H54 (cell line): ENCODE results near the gene MYL6.
"Not testable (repeated sequence)": the region's sequence is repeated elsewhere in the genome, so short reads cannot be mapped to it uniquely, and the experiment has no call there.

Experiments used
- DNase-seq: peaks from one replicate; pipeline ENCODE4 v3.0.0; 2011; ENCODE audit warnings: low spot score, mixed read lengths; ENCODE audit not compliant: insufficient read length
- FAIRE-seq: peaks from 3 replicates; lab custom pipeline; 2011; peaks lifted over from hg19 to GRCh38; lab: Jason Lieb, UNC
- POLR2A ChIP-seq: IDR thresholded peaks from 2 replicates; pipeline ENCODE4 v1.6.1; 2011; ENCODE audit warnings: low read depth, mild to moderate bottlenecking, low read length

Gene MYL6

DNA sequence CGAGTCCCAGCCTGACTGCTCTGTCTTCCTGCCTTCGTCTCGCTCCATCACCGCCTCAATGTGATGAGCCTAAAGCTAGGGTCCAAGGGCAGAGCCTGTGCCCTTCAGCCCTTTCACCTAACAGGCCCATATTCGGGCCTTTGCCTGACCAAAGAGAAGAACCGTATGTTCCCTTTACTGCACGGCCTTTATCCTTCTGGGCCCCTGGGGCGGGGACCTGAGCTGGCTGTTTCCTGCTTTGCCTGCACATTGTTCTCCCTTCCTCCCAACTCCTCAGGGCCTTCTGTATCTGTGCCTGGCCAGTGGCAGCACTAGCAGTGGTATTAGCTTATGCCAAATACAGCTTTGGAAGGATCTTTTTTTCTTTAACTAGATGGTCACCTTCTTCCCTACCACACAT is 14.3 kb upstream of the MYL6 start:
- no peak for FAIRE-seq
- DNase-seq, result no peak
- no peak for TF ChIP-seq POLR2A

DNA sequence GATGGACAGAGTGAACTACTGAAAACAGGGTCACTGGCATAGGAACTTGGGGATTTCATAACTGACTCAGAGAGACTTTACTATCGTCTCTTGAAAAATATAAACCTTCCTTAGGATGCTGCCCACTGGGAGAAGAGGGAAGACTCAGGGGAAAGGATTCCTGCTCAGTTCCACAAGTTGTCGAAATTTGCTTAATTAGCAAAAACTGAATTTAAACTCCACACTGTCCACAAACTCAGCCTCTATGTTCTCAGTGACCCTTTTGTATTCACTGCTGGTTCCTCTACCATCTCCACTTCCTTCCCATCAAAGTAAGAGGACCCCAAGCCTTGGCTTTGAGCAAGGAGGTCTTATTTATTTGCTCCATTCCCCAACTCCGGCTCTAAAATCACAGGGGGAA is 12.9 kb upstream of the MYL6 start:
- TF ChIP-seq POLR2A, result no peak
- FAIRE-seq (no peak), DNase-seq (no peak)

DNA sequence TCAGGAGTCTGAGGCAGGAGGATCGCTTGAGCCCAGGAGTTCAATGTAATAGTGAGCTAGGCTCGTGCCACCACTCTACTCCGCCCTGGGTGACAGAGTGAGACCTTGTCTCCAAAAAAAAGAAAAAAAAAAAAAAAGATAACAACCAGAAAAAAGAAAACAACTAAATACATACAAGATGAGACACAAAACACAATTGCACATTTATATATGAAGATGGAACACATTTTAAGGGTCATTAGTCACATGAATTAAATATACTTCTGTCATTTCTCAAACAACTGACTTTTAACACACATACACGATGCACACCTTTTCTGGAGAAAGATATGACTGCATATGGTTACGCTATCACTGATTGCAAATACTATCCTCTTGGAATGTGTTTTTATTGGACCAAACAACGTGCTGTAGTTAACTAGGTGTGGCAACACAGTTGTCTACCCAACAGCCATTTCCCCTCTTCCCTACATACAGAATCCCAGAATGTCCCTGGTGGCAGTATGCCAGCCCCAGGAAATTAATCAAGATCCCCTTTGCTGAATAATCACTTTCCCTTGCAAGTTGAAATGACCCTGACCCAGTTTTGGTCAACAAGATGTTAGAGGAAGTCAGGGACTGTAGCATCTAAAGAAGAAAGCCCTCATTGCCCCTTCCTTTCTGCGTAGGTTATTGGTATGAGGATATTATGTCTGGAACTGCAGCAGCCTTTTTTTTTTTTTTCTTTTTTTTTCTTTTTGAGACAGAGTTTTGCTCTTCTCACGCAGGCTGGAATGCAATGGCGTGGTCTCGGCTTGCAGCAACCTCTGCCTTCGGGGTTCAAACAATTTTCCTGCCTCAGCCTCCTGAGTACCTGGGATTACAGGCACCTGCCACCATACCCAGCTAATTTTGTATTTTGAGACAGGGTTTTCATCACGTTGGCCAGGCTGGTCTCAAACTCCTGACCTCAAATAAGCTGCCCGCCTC is 11.4 kb upstream of the MYL6 start:
- no peak for TF ChIP-seq POLR2A
- no peak for DNase-seq
- FAIRE-seq, result no peak

DNA sequence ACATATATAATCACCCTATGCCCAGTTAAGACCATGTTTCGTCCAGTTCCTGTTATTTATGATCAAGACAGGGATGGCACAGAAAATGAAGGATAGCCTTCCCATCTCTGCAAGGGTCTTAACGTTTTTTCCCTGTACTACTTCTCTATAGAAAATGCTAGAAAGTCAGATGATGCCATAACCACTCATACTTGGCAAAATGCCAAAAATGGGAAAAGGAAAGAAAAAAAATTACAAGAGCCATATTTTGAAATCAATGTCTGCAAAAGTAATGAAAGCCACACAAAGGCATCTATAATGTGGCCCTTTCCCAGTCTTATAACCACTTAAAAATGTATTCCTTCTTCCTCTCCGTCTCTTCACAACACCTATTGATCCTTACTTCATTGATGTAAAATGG is 7.6 kb upstream of the MYL6 start:
- FAIRE-seq, result no peak
- DNase-seq, result no peak
- no peak for TF ChIP-seq POLR2A

DNA sequence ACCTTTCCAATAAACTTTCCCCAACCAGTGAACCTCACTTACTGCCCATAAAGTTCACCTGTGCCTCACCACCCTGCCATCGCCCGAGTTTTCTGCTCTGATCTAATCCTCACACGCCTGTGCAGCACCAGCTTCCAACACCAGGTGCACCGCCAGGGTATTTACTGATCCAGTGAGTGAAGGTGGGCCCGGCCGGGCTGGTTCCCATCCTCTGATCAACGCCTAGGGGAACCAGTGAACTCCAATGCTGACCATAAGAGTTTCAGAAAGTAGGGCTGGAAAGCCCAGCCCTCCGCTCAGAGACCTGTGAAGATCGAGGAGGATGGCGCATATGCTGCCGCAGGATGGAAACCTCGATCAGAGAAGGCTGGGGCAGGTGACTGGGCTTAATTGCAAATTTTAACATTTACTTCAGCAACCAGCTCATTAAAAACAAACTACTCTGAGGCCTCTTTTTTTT is 6.5 kb upstream of the MYL6 start:
- DNase-seq, result no peak
- no peak for FAIRE-seq
- no peak for TF ChIP-seq POLR2A

DNA sequence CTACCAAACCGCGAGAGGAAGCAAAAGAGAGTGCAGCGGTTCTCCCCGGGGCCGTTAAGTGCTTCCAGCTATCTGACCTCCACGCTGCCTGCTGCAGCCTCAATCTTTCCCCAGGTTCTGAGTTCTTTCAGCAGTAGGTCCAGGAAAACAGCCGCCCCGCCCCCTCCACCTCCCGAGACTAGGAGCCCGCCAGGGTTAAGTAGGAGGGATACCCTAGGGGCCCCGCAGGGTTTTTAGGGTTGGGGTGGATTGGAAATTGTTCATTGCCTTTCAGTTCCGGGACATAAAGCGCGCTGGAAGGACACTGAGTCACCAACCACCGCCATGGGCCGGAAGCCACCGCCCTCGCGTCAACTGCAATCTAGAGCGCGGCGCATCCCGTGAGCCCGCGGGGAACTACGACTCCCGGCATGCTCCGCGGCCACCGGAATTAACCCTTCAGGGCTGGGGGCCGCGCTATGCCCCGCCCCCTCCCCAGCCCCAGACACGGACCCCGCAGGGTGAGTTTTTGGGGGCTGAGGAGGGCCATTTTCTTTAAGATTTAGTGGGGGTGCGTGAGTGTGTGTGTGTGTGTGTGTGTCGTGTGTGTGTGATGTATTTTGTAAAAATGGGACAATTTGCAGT is 5.9 kb upstream of the MYL6 start, which contains the start of gene MYL6B:
TSS of gene MYL6B (plus strand) at position 456 of the 624 bp plus-strand sequence. CDS start 1,332 bp downstream, outside the sequence.
- DNase-seq, result peak; percentile 77
- TF ChIP-seq POLR2A, result peak; percentile 57
- peak; percentile 61 for FAIRE-seq

DNA sequence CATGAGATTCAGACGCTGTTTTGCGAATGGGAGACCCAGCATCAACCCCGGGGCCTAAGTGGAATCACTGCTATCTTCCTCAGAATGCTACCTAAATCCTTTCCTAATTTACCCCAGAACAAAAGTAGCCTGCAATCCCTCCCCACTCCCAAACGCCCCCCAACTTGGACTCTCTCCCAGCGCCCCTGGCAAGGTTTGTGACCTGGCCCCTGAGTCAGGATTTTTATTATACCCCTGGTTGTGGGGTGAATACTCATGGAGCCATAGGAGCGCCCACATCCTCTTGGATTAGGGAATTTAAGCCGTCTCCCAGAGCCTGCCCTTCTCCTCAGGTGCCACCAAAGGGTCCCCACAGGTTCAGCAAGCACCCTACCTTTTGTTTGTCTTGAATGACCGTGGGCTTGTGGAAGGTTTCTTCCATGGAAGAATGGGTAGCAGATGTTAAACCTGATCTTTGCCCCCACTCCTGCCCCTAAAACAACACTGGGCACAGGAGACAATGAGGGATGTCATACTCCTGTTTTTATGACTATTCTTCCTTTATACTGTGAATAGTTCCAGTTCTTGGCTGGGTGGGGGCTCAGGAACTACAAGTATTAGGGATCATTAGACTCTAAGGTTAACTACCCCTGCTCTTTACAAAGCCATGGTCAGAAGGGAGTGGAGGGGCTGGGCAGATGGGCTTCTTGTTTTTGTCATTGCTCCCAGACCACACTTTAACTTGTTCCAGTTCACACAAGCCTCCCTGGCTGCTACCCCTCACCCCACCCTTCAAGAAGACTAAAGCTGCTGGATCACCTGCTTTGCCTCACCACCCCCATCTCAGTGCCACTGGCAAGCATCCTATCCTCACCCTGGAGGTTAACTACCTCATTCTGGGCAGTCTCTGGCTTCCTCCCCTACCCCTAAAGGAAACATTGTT is 5.1 kb upstream of the MYL6 start:
- DNase-seq, result no peak
- no peak for TF ChIP-seq POLR2A
- FAIRE-seq, result no peak

DNA sequence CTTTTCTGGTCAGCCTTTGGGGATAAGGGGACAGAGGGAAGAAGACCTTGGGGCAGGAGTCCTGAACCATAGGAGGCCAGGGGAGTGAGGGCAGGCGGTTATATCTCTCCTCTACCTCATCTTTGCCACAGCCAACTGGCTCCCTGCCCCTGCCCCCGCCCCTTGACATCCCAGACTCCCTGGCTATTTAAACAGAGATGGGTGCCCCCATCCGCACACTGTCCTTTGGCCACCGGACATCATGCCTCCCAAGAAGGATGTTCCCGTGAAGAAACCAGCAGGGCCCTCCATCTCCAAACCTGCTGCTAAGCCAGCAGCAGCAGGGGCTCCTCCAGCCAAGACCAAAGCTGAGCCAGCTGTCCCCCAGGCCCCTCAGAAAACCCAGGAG is 4.5 kb upstream of the MYL6 start:
- no peak for FAIRE-seq
- no peak for TF ChIP-seq POLR2A
- DNase-seq, result no peak

DNA sequence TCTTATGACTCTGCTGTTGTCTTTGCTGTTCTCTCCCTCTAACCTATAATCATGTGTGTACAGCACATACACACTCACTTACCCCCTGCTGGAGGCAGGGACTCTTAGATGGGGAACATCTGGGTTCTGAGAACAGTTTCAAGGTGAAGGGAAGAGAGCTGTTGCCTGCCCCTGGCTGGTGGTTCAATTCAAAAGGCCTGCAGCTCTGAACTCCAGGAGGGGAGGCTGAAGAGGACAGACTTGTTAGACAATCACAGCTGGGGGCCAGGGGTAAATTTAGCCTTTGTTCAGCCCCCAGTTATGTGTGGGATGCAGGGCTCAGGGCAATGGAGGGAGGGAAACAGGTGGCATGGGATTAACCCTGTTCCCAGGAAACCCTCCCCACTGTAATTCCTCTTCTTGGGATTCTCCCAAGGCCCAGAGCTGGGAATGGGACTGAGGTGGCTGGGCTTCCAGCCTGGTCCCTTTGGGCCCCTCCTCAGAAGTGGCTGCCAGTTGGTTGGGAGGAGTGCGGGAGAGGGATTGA is 3.9 kb upstream of the MYL6 start:
- FAIRE-seq (no peak), DNase-seq (no peak)
- no peak for TF ChIP-seq POLR2A

DNA sequence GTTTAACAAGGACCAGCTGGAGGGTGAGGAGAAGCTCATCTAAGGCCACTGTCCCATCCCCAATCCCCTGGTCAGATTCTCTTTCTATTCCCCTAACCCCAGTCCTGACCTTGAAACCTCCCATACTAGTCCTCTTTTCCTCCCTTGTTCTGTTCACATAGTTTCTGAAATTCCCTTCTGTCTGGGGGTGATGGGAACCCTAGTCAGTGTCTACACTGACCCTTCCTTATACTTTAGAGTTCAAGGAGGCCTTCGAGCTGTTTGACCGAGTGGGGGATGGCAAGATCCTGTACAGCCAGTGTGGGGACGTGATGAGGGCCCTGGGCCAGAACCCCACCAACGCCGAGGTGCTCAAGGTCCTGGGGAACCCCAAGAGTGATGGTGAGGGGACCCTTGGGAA is 3.3 kb upstream of the MYL6 start:
- FAIRE-seq (no peak), DNase-seq (no peak)
- TF ChIP-seq POLR2A, result no peak

DNA sequence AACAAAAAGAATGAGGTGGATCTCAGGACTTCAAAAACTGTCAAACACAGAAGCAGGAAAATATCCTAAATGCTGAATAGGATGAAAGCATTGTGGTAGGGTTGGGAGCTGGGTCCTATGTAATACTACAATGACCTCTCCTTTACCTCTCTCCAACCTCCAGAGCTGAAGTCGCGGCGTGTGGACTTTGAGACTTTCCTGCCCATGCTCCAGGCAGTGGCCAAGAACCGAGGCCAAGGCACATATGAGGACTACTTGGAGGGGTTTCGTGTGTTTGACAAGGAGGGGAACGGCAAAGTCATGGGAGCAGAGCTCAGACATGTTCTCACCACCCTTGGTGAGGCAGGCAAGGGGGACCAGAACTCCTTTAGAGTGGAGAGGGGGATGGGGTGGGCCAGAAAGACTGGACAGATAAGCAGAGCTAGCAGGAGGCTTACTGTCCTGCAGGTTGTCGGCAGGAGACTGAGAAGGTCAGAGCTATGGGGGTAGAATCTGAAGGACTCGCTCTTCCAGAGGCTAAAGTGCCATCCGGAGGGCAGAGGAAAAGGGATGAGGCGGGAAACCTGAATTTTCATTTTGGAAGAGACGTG is 2.8 kb upstream of the MYL6 start:
- FAIRE-seq, result no peak
- no peak for TF ChIP-seq POLR2A

DNA sequence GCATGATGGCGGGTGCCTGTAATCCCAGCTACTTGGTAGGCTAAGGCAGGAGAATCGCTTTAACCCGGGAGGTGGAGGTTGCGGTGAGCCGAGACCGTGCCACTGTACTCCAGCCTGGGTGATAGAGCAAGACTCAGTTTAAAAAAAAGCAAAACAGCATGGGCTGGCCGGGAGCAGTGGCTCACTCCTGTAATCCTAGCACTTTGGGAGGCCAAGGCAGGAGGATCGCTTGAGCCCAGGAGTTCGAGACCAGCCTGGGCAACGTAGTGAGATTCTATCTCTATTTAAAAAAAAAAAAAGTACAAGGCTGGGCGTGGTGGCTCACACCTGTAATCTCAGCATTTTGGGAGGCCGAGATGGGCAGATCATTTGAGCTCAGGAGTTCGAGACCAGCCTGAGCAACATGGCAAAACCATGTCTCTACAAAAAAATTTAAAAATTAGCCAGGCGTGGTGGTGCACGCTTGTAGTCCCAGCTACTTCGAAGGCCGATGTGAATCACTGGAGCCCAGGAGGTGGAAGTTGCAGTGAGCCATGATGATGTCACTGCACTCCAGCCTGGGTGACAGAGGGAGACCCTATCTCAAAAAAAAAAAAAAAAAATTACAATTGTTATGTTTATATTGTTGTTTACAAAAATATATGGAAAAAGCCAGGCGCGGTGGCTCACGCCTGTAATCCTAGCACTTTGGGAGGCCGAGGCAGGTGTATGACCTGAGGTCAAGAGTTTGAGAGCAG is 1.5 kb upstream of the MYL6 start:
- not testable (repeated sequence) for DNase-seq, FAIRE-seq

More for the DNA sequence above, 2.8 kb upstream of the MYL6 start:
- DNase-seq, result no peak
